ENCODE measurements around the gene HIRA.

DNA sequence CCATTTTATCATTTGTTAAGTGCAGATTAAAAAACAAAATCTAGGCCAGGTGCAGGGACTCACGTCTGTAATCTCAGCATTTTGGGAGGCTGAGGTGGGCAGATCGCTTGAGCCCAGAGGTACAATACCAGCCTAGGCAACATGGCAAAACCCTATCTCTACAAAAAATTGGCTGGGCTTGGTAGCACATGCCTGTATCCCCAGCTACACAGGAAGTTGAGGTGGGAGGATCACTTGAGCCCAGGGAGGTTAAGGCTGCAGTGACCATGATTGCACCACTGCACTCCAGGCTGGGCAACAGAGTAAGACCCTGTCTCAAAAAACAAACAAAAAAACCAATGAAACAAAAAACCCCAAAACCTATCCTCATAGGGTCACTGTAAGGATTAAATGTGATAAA, 32.9 kb downstream of the HIRA start:
- TF ChIP-seq, protein P1, sequence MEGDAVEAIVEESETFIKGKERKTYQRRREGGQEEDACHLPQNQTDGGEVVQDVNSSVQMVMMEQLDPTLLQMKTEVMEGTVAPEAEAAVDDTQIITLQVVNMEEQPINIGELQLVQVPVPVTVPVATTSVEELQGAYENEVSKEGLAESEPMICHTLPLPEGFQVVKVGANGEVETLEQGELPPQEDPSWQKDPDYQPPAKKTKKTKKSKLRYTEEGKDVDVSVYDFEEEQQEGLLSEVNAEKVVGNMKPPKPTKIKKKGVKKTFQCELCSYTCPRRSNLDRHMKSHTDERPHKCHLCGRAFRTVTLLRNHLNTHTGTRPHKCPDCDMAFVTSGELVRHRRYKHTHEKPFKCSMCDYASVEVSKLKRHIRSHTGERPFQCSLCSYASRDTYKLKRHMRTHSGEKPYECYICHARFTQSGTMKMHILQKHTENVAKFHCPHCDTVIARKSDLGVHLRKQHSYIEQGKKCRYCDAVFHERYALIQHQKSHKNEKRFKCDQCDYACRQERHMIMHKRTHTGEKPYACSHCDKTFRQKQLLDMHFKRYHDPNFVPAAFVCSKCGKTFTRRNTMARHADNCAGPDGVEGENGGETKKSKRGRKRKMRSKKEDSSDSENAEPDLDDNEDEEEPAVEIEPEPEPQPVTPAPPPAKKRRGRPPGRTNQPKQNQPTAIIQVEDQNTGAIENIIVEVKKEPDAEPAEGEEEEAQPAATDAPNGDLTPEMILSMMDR (IDR thresholded peaks at IDR 0.05) = no peak
- TF ChIP-seq POLR2AphosphoS5 (IDR thresholded peaks at IDR 0.05) = no peak
- TF ChIP-seq POLR2A (IDR thresholded peaks at IDR 0.05) = no peak

Measured in prostate gland (tissue), 2 donors.